ENCODE measurements around the gene DGKD.
A peak's percentile ranks its signal among the peaks of the same experiment; 100 is the strongest.

DGKD gene

GRCh38 chr2:233414777-233415570 is 60.7 kb downstream of the DGKD start:
- no peak for DNase-seq

GRCh38 chr2:233416199-233416598 is 61.9 kb downstream of the DGKD start:
- no peak for DNase-seq

GRCh38 chr2:233416706-233417105 is 62.4 kb downstream of the DGKD start:
- no peak for DNase-seq

GRCh38 chr2:233417282-233417681 is 63.0 kb downstream of the DGKD start:
- no peak for DNase-seq

- DNase-seq, result no peak
Observed at GRCh38 chr2:233418052-233418760, 63.9 kb downstream of the DGKD start.

- DNase-seq, result no peak
Observed at GRCh38 chr2:233418761-233419546, 64.7 kb downstream of the DGKD start.

GRCh38 chr2:233419602-233420391 is 65.5 kb downstream of the DGKD start:
- DNase-seq, result no peak

- DNase-seq, result no peak
Observed at GRCh38 chr2:233421091-233421816, 67.0 kb downstream of the DGKD start.

- no peak for DNase-seq
Observed at GRCh38 chr2:233422050-233422639, 67.9 kb downstream of the DGKD start.

- no peak for DNase-seq
Observed at GRCh38 chr2:233422649-233423551, 68.6 kb downstream of the DGKD start.

- DNase-seq, result no peak
Observed at GRCh38 chr2:233423552-233423860, 69.2 kb downstream of the DGKD start.

- no peak for DNase-seq
Observed at GRCh38 chr2:233424154-233424951, 70.1 kb downstream of the DGKD start.

GRCh38 chr2:233426619-233427342 is 72.5 kb downstream of the DGKD start:
- peak; percentile 89 for DNase-seq

- DNase-seq, result no peak
Observed at GRCh38 chr2:233428008-233428407, 73.7 kb downstream of the DGKD start.

GRCh38 chr2:233428438-233428837 is 74.1 kb downstream of the DGKD start:
- no peak for DNase-seq

GRCh38 chr2:233429175-233429897 is 75.0 kb downstream of the DGKD start:
- DNase-seq, result no peak

- DNase-seq, result peak; percentile 17
Observed at GRCh38 chr2:233430081-233430480, 75.8 kb downstream of the DGKD start.

- no peak for DNase-seq
Observed at GRCh38 chr2:233430651-233431050, 76.4 kb downstream of the DGKD start.

Data from OCI-M1 (cell line).